Measurements from ENCODE around the gene GIT2. TPM values are rescaled to one million over a fixed set of nuclear protein-coding genes. Genes with fewer than 3 reads are reported as not detected.
"Not testable (repeated sequence)": the region's sequence is repeated elsewhere in the genome, so short reads cannot be mapped to it uniquely, and the experiment has no call there.

GIT2 gene
- total RNA-seq, 3 donors from 2014 or later: 33.3 to 46.2 (median 39.6) TPM

- H3K4me1 ChIP-seq (ENCODE audit: low read depth): no peaks in the 10 kb centered on the region
- ATAC-seq: no peak
- intact Hi-C loops (cut with DNase I, micrococcal nuclease): no loop called here
- no peak for DNase-seq
- TF ChIP-seq CTCF (IDR thresholded peaks at IDR 0.05): no peak
- H3K4me3 ChIP-seq: no peak overlapping the region
- H3K9me3 ChIP-seq: no peaks in the 10 kb centered on the region
- H3K36me3 ChIP-seq (ENCODE audit: low read depth): peaks cover 4% of the 10 kb centered on the region
Observed at GRCh38 chr12:109988274-109988673, 7.9 kb downstream of the GIT2 start.

DNA sequence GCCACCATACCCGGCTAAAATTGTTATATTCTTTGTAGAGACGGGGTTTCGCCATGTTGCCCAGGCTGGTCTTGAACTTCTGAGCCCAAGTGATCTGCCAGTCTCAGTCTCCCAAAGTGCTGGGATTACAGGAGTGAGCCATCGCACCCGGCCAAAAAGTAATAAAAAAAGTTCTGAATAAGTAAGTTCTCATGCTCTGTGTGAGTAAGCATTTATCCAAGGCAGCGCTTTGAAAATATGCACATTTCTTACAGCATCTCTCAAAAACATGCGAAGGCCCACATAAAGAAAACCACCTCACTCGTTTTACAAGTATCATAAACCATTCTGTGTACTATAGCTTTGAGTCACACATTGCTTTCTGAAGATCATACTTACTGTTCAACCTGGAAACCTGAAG lies 8.6 kb downstream of the GIT2 start:
- intact Hi-C loops (cut with DNase I, micrococcal nuclease): no loop called here
- no peak for TF ChIP-seq CTCF (IDR thresholded peaks at IDR 0.05)
- ATAC-seq (no peak), DNase-seq (no peak)
- H3K36me3 ChIP-seq (ENCODE audit: low read depth): peaks cover 4% of the 10 kb centered on the region
- H3K4me3 ChIP-seq: no peak overlapping the region
- H3K9me3 ChIP-seq: no peaks in the 10 kb centered on the region
- H3K4me1 ChIP-seq (ENCODE audit: low read depth): no peaks in the 10 kb centered on the region

- H3K4me1 ChIP-seq (ENCODE audit: low read depth); H3K9me3 ChIP-seq; DNase-seq; ATAC-seq; H3K4me3 ChIP-seq; H3K36me3 ChIP-seq (ENCODE audit: low read depth); intact Hi-C loops (cut with DNase I, micrococcal nuclease): not testable (repeated sequence)
Observed at GRCh38 chr12:109986236-109986635, 9.9 kb downstream of the GIT2 start.

GRCh38 chr12:109983432-109984142 lies 12.6 kb downstream of the GIT2 start:
- no peaks in the 10 kb centered on the region for H3K4me1 ChIP-seq (ENCODE audit: low read depth)
- intact Hi-C loops (cut with DNase I, micrococcal nuclease): no loop called here
- no peak for ATAC-seq

GRCh38 chr12:109982210-109982609 lies 14.0 kb downstream of the GIT2 start:
- H3K4me1 ChIP-seq (ENCODE audit: low read depth): no peaks in the 10 kb centered on the region
- ATAC-seq: no peak

More at GRCh38 chr12:109983432-109984142, 12.6 kb downstream of the GIT2 start:
- no peak overlapping the region for H3K4me3 ChIP-seq
- H3K36me3 ChIP-seq (ENCODE audit: low read depth): peaks cover 5% of the 10 kb centered on the region
- TF ChIP-seq CTCF (IDR thresholded peaks at IDR 0.05): no peak
- DNase-seq: no peak
- H3K9me3 ChIP-seq: no peaks in the 10 kb centered on the region

More at GRCh38 chr12:109982210-109982609, 14.0 kb downstream of the GIT2 start:
- TF ChIP-seq CTCF (IDR thresholded peaks at IDR 0.05): no peak
- Histone ChIP-seq H3K4me3 (no peak overlapping the region), H3K36me3 (ENCODE audit: low read depth) (peaks cover 5% of the 10 kb centered on the region), H3K9me3 (no peaks in the 10 kb centered on the region)
- DNase-seq: no peak
- intact Hi-C loops (cut with DNase I, micrococcal nuclease): no loop called here
